ENCODE results near the gene CXCL16.

The CXCL16 gene

DNA sequence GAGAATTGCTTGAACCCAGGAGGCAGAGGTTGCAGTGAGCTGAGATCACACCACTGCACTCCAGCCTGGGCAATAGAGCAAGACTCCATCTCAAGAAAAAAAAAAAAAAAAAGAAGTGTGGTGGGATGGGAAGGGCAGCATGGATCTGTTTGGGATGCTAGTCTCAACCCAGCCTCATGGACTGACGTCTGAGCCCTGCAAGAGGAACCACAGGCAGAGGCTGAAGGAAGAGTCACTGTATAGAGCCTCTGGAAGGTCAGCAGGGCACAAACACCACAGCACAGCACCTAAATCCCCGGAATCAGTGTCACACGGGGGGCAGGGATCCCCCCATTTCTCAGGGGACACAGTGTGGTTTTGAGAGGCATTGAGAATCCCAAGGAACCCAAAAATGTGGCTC is 10.9 kb upstream of the CXCL16 start:
- DNase-seq, result no peak

DNA sequence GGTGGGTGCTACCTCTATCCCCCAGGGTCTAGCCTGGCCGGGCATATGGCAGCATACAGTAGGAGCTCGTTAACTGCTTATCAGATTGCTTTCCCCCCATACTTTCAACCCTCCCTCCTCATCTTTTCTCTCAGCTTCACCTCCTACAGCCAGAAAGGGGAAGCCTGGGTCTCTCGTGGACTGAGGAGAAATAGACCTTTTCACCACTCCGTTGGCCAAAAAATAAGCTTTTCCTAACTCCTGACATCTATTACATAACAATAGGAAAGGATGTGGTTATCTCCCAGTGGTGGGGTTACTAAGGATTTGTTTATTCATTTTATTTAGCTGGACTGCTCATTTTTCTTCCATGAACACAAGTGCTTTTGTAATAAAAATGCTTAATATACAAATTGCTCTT is 9.0 kb upstream of the CXCL16 start:
- DNase-seq, result no peak

DNA sequence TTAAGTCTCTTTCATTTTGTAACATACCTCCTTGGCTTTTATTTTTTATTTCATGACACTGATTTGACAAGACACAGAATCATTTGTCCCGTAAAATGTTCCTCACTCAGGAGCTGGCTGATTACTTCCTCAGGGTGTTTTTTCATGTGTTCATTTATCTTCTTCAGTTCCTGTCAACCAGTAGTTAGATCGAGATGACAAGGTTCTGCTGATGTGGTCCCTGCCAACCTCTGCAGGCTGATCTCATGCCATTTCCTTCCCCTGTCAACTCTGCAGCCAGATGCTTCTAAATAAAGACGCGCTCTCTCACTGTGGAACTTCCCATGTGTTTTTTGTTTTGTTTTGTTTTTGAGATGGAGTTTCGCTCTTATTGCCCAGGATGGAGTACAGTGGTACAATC is 8.1 kb upstream of the CXCL16 start:
- DNase-seq, result no peak

DNA sequence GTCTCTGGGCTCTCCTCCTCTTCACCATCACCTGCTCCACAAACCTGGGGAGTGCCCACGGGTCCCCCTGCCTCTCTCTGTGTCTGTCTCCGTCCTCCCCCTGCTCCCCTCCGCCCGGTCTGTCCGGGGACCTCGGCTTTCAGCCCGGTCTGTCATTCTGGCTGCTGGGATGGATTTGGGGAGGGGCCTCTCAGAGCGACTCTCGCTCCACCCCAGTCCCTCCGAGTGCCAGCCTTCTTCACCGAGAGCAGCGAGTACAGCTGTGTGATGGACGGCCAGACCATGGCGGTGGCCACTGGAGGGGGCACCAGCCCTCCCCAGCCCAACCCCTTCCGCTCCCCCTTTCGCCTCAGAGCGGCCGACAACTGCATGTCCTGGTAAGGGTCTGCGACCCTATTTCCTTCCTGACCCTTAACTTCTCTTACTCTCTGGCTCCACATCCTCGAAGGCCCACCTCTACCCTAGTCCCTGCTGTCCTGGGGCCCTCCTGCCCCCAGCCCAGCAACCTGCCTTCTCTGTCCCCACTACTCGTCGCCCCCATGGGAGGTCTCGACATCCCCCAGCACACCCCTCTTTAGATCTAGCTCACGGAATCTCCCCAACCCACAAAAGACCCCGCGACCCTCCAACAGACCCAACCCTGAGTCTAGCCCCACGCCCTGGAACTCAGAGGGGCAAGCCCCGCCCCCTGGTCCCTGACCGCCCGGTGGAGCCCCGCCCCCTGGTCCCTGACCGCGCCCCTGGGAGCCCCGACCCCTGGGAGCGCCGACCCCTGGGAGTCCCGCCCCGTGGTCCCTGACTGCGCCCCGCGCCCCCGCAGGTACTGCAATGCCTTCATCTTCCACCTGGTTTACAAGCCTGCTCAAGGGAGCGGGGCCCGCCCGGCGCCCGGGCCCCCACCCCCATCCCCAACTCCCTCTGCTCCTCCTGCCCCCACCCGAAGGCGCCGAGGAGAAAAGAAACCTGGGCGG is 5.6 kb upstream of the CXCL16 start:
- DNase-seq, result no peak

DNA sequence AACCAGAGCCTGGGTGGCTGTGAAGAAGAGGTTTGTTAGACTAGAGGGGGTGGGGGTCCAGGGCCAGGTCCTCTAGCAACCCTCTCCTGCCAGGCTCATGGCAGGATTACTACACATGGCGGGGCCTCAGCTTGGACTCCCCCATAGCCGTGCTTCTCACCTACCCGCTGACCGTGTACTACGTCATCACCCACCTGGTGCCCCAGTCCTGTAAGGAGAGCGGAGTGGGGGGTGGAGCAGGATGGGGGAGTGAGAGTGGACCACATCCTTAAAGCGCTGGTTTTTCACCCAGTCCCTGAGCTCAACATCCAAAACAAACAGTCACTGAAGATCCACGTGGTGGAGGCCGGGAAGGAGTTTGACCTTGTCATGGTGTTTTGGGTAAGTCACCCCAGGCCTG is 4.2 kb upstream of the CXCL16 start:
- DNase-seq, result no peak

DNA sequence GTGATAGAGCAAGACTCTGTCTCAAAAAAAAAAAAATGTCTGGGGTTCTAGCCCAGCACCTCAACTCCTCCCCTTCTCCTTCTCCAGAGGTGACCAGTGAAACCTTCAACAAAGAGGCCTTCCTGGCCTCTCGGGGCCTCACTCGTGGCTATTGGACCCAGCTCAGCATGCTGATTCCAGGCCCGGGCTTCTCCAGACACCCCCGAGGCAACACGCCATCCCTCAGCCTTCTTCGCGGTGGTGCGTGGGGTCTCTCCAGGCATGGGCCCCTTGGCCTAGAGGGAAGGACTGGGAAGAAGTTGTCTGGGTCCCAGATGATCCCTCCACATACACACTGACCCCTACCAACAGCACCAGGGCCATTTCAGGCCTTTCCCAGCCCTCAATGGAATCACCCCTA is 3.5 kb upstream of the CXCL16 start:
- DNase-seq, result no peak

DNA sequence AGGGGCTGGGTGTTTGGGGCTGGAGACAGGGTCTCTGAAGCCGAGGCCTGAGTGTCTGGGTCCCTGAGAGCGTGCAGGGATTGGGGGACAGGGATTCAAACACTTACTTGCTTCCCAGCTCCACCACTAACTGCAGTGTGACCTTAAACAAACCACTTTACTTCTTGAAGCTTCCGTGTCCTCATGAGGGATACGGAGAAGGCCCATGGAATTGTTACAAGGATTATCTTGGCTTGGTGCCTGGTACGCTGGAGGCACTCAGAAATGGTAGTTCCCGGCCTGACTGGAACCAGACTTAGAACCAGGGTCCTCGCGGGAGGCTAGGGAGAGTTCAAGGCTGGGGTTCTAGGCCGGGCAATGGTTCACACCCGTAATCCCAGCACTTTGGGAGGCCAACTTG is 2.9 kb upstream of the CXCL16 start:
- no peak for DNase-seq

DNA sequence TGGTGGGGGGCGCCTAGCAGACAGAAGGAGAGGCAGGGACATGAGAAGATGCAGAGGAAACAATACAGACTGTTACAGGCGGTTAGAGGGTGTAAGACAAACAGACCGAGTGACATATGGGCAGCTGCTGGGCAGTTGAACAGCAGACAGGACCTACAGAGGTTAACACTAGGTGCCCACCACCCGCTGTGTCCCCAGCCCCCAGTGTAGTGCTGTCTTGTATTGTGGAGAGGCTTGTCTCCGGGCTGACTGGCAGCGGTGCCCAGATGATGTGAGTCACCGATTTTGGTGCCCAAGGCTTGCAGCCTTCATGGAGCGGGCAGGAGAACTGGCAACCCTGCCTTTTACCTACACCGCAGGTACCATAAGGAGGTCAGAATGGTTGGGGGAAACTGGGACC is 2.4 kb upstream of the CXCL16 start:
- DNase-seq, result no peak

DNA sequence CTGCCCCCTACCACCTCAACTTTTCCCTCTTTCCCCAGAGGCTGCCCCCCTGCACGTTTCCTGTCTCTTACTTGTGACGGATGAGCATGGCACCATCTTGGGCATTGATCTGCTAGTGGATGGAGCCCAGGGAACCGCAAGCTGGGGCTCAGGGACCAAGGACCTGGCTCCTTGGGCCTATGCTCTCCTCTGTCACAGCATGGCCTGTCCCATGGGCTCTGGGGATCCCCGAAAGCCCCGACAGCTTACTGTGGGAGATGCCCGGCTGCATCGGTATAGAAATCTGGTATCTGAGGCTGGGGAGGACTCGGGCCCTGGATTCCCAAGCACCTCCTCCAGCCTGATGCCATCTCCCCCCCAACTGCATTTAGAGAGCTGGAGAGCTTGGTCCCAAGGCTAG is 1.8 kb upstream of the CXCL16 start:
- no peak for DNase-seq

DNA sequence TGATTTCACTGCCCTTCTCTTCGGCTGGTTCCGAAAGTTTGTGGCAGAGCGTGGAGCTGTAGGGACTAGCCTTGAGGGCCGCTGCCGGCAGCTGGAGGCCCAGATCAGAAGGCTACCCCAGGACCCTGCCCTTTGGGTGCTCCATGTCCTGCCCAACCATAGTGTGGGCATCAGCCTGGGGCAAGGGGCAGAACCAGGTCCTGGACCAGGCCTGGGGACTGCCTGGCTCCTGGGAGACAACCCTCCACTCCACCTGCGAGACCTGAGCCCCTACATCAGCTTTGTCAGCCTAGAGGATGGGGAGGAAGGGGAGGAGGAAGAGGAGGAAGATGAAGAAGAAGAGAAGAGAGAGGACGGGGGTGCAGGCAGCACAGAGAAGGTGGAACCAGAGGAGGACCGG is 856 bp upstream of the CXCL16 start:
- DNase-seq, result no peak

DNA sequence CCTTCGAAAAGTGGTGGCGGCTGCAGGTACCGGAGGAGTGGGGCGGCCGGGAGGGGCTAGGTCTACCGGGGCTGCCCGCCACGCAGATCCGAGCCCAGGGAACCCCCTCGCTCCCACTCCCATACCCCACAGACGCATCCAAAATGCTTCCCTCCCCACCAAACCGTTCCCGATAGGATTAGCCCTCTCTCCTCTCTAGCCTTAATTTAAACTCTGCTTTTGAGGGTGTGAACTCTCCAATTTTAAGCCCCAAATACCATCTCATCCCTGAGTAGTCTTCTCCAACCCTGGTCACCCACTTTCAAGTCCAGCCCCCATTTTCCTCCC is 260 bp upstream of the CXCL16 start:
- DNase-seq, result no peak

DNA sequence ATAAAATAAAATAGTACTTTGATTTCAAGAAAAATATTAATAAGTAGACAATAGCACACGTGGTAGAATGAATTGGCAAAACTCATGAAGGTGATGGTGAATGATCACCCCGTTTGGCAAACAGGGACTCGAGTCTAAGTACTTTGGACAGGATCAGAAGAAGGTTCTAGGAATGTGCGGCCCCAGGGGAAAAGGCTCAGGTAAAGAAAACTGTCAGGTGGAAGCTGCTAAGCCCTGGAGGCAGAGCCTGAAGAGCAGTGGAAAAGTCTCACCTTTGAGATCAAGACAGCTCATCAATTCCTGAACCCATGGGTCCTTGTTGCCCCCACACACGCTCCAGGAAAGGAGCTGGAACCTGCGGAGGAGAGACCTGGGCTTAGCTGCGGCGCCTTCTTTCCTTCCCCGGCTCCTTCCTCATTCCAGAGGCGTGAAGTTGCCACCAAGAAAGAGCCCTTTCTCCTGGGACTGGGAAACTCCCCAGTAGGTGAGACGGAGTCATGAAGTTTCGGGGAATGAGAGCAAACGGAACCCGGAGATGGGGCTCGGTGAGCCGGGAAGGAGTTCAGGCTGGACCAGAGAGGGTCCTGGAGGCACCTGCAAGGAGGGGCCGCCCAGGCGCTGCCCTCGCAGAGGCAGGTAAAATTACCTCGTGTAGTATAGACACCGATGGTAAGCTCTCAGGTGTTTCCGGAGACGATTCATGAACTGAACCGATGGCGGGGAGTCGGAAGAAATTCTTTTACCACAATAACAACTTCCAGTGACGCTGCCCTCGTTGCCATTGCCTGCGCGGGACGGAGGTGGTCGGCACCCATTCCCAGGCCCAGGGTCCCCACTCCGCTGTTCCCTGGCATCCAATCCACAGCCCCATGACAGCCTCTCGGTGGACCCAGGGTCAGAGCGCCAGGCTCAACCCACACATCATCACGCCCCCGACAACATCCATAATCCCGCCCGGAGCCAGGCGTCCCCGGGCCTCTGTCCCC is 1.3 kb downstream of the CXCL16 start:
- no peak for DNase-seq

DNA sequence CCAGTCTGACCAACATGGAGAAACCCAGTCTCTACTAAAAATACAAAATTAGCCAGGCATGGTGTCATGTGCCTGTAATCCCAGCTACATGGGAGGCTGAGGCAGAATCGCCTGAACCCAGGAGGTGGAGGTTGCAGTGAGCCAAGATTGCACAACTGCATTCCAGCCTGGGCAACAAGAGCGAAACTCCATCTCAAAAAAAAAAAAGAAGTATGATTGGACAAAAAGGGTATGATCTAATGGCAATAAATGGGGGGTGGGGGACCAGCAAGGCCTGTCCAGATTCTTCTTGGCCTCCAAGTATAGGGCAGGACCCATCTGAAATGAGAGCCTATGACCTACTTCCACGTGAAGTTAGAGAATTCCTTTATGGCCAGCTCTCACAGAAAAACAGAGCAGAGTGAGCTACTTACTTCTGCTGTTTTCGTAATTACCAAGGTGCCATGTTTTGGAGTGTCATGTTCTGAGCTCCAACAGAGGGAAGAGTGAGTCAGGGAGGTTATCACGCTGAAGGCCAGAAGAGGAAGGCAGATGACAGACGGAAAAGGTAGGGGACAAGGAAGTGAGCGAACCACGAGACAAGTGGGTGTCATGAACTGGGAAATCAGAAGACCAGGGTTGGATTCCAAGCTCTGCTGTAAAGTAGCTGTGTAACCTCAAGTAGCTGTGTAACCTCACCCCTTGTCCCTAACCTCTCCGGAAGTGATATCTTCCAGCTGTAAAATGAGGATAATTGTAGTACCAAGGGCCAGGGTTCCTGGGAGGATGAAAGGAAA is 3.7 kb downstream of the CXCL16 start:
- DNase-seq, result no peak

DNA sequence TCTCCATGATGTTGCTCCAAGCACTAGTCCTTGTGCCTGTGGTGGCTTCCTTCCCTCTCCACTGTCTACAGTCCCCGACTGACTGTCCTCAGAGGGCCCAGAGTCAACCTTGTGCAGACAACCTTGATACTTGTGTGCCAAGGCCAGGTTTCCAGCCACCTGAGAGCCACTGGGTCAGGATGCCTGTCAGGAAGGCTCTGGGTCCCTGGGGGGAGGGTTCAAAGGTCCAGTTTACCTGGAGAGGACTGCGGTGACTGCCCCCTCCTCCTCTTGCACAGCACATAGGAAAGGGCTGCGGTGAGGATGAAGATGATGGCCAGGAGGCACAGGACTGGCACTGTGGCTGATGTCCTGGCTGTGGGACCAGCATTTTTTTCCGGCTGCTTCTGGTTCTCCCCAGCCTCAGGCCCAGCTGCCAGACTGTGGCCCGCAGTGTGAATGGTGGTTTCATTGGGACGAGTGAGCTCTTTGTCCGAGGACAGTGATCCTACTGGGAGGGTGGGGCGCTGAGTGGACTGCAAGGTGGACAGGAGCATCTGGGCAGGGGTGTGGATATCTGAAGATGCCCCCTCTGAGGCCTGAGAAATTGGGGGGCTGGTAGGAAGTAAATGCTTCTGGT is 4.8 kb downstream of the CXCL16 start:
- no peak for DNase-seq

DNA sequence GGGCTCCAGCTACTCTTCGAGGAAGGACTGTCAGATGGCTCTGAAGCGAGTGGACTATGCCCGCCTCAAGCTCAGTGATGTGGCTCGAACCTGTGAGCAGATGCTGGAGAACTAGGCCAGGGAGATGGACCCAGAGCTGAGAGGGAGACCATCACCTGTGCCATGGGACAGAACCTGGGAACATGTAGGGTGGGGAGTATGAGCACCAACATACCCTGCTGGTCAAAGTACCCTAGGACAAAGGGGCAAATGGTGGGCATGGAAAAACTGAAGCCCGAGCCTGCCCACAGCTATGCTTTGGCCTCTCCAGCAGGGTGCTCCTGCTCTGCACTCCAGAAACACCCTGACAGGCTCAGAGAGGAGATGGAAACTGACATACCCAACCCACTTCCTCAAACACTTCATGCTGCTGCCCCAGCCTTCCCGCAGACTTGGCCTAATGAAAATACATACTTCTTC is 6.6 kb downstream of the CXCL16 start:
- DNase-seq, result no peak

DNA sequence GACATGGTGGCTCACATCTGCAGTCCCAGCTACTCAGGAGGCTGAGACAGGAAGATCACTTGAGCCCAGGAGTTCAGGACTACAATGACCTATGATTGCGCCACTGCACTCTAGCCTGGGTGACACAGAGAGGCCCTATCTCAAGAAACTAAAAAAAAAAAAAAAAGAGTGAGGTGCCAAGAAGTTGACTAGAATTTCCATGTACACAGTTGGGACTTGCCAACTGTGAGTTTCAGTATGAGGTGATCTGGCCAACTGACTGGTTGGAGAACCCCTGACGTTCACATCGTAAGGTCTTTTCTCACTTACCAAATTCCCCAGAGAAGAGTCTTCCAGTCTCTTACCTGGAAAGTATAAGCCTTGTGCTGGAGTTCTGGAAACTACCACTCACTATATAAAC is 11.6 kb downstream of the CXCL16 start:
- no peak for DNase-seq

DNA sequence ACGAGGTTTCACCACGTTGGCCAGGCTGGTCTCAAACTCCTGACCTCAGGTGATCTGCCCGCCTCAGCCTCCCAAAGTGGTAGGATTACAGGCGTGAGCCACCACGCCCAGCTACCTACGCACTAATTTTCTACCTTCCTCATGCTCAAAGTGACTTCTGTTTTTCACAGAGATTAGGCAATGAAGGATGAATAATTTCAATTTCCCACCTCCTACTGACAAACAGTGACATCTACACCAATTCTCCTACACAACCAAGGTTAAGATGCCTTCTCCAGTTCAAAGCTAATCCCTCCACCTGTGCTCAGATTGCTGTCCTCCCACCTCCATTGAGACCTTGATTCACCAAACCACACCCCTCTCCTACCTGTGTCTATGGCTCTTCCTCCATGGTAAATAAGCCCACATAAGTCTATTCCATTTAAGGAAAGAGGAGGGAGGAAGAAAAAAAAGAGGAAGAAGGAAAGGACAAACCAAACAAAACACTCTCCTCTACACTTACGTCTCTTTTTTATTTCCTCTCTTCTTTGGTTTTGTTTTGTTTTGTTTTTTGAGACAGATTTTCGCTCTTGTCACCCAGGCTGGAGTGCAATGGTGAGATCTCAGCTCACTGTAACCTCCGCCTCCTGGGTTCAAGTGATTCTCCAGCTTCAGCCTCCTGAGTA is 13.9 kb downstream of the CXCL16 start:
- no peak for DNase-seq

DNA sequence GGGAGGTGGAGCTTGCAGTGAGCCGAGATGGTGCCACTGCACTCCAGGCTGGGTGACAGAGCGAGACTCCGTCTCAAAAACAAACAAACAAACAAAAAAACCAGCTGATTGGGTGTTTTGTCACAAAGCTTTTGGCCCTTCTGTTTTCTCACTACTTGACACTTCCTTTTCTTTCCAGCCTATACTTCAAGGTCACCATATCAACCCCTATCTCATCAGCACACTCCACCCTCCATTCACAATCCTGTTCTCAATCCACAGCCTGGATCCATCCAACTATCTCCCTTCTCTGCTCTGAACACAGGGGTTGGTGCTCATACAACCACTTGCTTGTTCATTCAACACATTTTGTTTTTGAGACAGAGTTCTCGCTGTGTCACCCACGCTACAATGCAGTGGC is 15.1 kb downstream of the CXCL16 start:
- DNase-seq, result no peak

DNA sequence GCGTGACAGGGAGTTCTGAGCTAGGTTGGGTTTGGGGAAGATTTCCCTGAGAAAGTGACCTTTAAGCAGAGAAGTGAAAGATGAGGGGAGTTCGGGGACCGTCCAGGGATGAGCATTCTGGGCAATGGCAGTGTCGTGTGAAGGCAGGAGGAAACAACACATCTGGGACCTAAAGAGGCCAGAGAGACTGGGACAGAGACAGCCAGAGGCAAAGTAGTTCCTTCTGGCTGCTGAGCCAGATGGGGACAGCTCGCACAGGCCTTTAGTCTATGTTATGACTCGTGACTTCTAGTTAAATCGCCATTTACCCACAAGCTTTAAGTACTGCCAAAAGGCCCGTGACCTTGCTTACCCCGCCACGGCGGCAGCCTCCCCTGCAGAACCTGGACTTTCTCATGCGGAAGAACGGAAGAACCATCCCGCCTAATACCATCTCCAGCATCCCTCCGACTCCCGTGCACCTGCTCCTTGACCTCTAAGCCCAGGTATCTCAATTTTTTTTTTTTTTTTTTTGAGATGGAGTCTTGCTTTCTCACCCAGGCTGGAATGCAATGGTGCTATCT is 17.0 kb downstream of the CXCL16 start:
- DNase-seq, result no peak

DNA sequence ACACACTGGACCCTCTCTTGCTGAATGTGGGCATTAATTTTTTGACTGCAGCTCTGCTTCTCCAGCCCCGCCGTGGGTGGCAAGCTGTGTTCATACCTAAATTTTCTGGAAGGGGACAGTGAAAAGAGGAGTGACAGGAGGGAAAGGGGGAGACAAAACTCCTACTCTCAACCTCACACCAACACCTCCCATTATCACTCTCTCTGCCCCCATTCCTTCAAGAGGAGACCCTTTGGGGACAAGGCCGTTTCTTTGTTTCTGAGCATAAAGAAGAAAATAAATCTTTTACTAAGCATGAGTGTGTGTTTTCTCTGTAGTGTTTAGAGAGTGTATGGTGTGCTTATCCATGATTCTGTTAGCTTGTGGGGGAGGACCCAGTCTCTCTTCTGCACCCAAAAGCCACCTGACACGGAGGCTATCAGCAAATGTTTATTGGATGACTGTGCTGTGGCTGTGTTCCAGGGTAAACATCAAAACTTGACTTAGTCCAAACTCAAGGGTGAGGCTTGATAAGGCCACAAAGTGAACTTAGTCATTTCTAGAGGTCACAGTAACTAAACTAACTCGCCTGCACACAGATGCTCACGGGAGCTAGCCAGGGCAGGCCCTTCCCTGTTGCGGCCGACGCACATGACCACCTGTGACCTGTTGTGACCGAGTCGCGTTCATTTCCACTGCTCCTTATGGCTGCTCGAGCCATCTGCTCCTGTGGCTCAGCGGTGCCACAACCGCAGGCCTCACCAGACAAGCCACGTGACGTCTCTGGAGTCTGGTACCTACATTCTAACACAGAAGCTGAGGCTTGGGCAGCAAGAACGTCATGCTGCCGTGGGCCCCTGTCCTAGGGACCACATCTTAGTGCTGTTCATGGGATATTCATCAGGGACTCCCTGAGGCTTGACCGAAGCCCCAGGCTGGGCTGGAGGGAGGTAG is 18.3 kb downstream of the CXCL16 start:
- no peak for DNase-seq

DNA sequence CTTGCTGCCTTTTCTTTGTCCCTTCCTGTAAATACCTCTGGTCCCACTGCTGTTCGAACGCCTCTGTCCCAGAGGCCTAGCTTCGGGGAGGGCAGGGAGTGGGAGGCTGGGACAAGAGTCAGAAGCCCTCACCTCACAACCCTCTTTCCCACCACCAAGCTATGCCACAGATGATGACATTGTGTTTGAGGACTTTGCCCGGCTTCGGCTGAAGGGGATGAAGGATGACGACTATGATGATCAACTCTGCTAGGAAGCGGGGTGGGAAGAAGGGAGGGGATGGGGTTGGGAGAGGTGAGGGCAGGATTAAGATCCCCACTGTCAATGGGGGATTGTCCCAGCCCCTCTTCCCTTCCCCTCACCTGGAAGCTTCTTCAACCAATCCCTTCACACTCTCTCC is 18.9 kb downstream of the CXCL16 start:
- no peak for DNase-seq
